Ovary (tissue), 9 donors: Measurements from ENCODE around the gene ABHD12. TPM values are rescaled to one million over a fixed set of nuclear protein-coding genes. Genes with fewer than 3 reads are reported as not detected.

Experiments
- DNase-seq, 5 donors: peaks; one replicate each; pipeline ENCODE4 v3.0.0-alpha.2; 2019 to 2020
- H3K27ac ChIP-seq, 2 donors: fragments of 200-600 bp; one replicate each; pipeline versions ENCODE4 v1.5.1 to v1.8.0; 2019 to 2022
- H3K27me3 ChIP-seq: fragments of 200-600 bp; one replicate; pipeline ENCODE4 v1.8.0; 2022
- H3K36me3 ChIP-seq: fragments of 200-600 bp; sonication (generic); one replicate; pipeline ENCODE4 v1.5.1; 2019
- H3K4me1 ChIP-seq: one replicate; pipeline ENCODE4 v1.8.1; 2013; ENCODE audit warnings: mild to moderate bottlenecking, moderate library complexity; ENCODE audit not compliant: insufficient read depth
- H3K4me3 ChIP-seq: fragments of 200-600 bp; sonication (generic); one replicate; pipeline ENCODE4 v1.5.1; 2017
- H3K9me3 ChIP-seq, 2 donors: fragments of 200-600 bp in 1 of 2; sonication (generic) in 1 of 2; one replicate each; pipeline versions ENCODE4 v1.5.1 to v1.8.1; 2013 to 2019; ENCODE audit warnings: mild to moderate bottlenecking in 1 of 2, moderate library complexity in 1 of 2
- CTCF ChIP-seq, 3 donors: fragments of 450-650 bp in 2 of 3; fragments of 200-600 bp in 1 of 3; IDR thresholded peaks; one replicate each; pipeline versions ENCODE4 v1.5.1 to v1.8.0; 2016 to 2022; ENCODE audit warnings: antibody characterized with exemption in 3 of 3, mild to moderate bottlenecking in 1 of 3
- EP300 ChIP-seq: sonication (generic); formaldehyde crosslinking; IDR thresholded peaks from one replicate; pipeline ENCODE4 v1.6.1; 2017; ENCODE audit warnings: antibody characterized with exemption
- POLR2A ChIP-seq: fragments of 450-650 bp; IDR thresholded peaks from one replicate; pipeline ENCODE4 v1.6.1; 2017; ENCODE audit warnings: antibody characterized with exemption, mild to moderate bottlenecking, moderate library complexity
- WGBS, 3 donors: extraction: QIAGEN DNeasy Blood & Tissue Kit in 1 of 3; methylation state at CpG; one replicate each; pipeline versions ENCODE4 v1.1.5 to v1.1.7; 2013 to 2017; 5-methylcytosine and 5-hydroxymethylcytosine counted together
- intact Hi-C, 4 donors: fragments of 100-400 bp; cut with DNase I; formaldehyde crosslinking; loops; one replicate each; pipeline versions ENCODE4 v1.11.0 to v1.15.1; 2022 to 2023
- polyA plus RNA-seq, 2 donors: library from polyadenylated mRNA; stranded (reverse); fragments of 200-250 nt in 1 of 2; fragments of 350-450 nt in 1 of 2; fragmentation: Illumina TruSeq in 1 of 2; extraction: RNeasy Lipid Tissue Mini Kit (QIAGEN cat#74804) in 1 of 2; gene quantifications; one replicate each; pipeline ENCODE4 v1.2.3, GENCODE V29; 2013 to 2014
- total RNA-seq, 7 donors: library from RNA; depleted of rRNA in 2 of 7; stranded (reverse); fragments of >200 nt in 2 of 7; fragmentation: NEBNext Ultra II Directional in 3 of 7; extraction: Animal tissue kit (Norgen Biotek cat#: 25700) in 3 of 7; gene quantifications; one replicate each; pipeline versions ENCODE4 v1.1.0 to v1.2.4, GENCODE V29; 2016 to 2023
- donor health status: DM: no; HTN: no; CAD: no; lungs with moderate emphysema.
- donor health status: DM: no; HTN: no; CAD: no.
- donor health status: Bipolar disorder and iron deficiency.
- donor health status: DM: yes; HTN: yes; CAD: no.
- donor health status: DM: no; HTN: no; CAD: no.
- donor health status: DM: yes; HTN: yes; CAD: no.

ABHD12 gene
- total and polyA plus RNA-seq, 9 donors = 15.0 to 87.6 (median 37.6) TPM

GRCh38 chr20:25378884-25379733, 11.5 kb downstream of the ABHD12 start:
- WGBS, 3 donors = 93 to 96% (median 93%) methylated on average over 10 of the region's 10 CpGs
- Histone ChIP-seq H3K9me3 (no peaks in the 10 kb centered on the region), H3K27me3 (no peaks in the 10 kb centered on the region), H3K27ac (no peak overlapping the region), H3K4me1 (peaks cover 3% of the 10 kb centered on the region), H3K36me3 (no peaks in the 10 kb centered on the region), H3K4me3 (no peak overlapping the region)
- no peak for DNase-seq
- intact Hi-C loops = no loop called here
- TF ChIP-seq POLR2A = no peak
- no peak for TF ChIP-seq CTCF (IDR thresholded peaks at IDR 0.05)
- no peak for TF ChIP-seq EP300

- no peak overlapping the region for H3K27ac ChIP-seq
- intact Hi-C loops = no loop called here
Measured at GRCh38 chr20:25378189-25378883, 12.3 kb downstream of the ABHD12 start.

GRCh38 chr20:25376886-25377285, 13.7 kb downstream of the ABHD12 start:
- no peak for DNase-seq
- 70 to 85% (median 82%) methylated on average over 2 of the region's 2 CpGs for WGBS, 3 donors
- no peak for TF ChIP-seq EP300
- no peak for TF ChIP-seq POLR2A
- no peak for TF ChIP-seq CTCF (IDR thresholded peaks at IDR 0.05)
- H3K27me3 ChIP-seq = no peaks in the 10 kb centered on the region
- intact Hi-C loops = no loop called here
- peaks cover 3% of the 10 kb centered on the region for H3K4me1 ChIP-seq
- H3K9me3 ChIP-seq = no peaks in the 10 kb centered on the region
- no peak overlapping the region for H3K27ac ChIP-seq
- H3K4me3 ChIP-seq = no peak overlapping the region
- no peaks in the 10 kb centered on the region for H3K36me3 ChIP-seq

More at GRCh38 chr20:25378189-25378883, 12.3 kb downstream of the ABHD12 start:
- H3K36me3 ChIP-seq = no peaks in the 10 kb centered on the region
- 97 to 100% (median 98%) methylated on average over 5 of the region's 5 CpGs for WGBS, 3 donors
- H3K27me3 ChIP-seq = no peaks in the 10 kb centered on the region
- peaks cover 3% of the 10 kb centered on the region for H3K4me1 ChIP-seq
- no peaks in the 10 kb centered on the region for H3K9me3 ChIP-seq
- no peak overlapping the region for H3K4me3 ChIP-seq
- no peak for DNase-seq
- TF ChIP-seq CTCF (IDR thresholded peaks at IDR 0.05) (no peak), POLR2A (no peak), EP300 (no peak)

- Histone ChIP-seq H3K4me1 (peaks cover 3% of the 10 kb centered on the region), H3K27me3 (no peaks in the 10 kb centered on the region), H3K4me3 (no peak overlapping the region), H3K27ac (no peak overlapping the region), H3K9me3 (no peaks in the 10 kb centered on the region), H3K36me3 (no peaks in the 10 kb centered on the region)
- no peak for DNase-seq
- no peak for TF ChIP-seq CTCF (IDR thresholded peaks at IDR 0.05)
- TF ChIP-seq POLR2A = no peak
- no peak for TF ChIP-seq EP300
- intact Hi-C loops = no loop called here
- 89 to 96% (median 89%) methylated on average over 4 of the region's 4 CpGs for WGBS, 3 donors
Measured at GRCh38 chr20:25376236-25376635, 14.4 kb downstream of the ABHD12 start.
